GM21529 (cell line): Measurements from ENCODE around the gene SH3GLB2.

ENCODE experiments used
- ATAC-seq: cut with Tn5 transposase; IDR thresholded peaks from one replicate; pipeline ENCODE4 v1.9.1; 2021; ENCODE audit not compliant: unreplicated experiment

SH3GLB2 gene

GRCh38 chr9:129028192-129028966 is at the start of gene SH3GLB2:
TSS of gene SH3GLB2 (minus strand) at chr9:129028331. CDS start at chr9:129028154, 177 bp downstream.
- ATAC-seq = peak; percentile 72

GRCh38 chr9:129077236-129077635 is 49.1 kb upstream of the SH3GLB2 start:
- ATAC-seq = no peak

- no peak for ATAC-seq
These were observed 48.5 kb upstream of the SH3GLB2 start for GRCh38 chr9:129076640-129077037.

GRCh38 chr9:129075996-129076639 is 48.0 kb upstream of the SH3GLB2 start:
- no peak for ATAC-seq

GRCh38 chr9:129074106-129074505 is 46.0 kb upstream of the SH3GLB2 start:
- no peak for ATAC-seq

- ATAC-seq = no peak
These were observed 45.3 kb upstream of the SH3GLB2 start for GRCh38 chr9:129073404-129073803.

GRCh38 chr9:129072171-129072570 is 44.0 kb upstream of the SH3GLB2 start:
- ATAC-seq = no peak

- ATAC-seq = no peak
These were observed 43.5 kb upstream of the SH3GLB2 start for GRCh38 chr9:129071526-129072126.

- ATAC-seq = no peak
These were observed 42.8 kb upstream of the SH3GLB2 start for GRCh38 chr9:129070696-129071525.

GRCh38 chr9:129069862-129070641 is 41.9 kb upstream of the SH3GLB2 start:
- ATAC-seq = no peak

GRCh38 chr9:129068990-129069861 is 41.1 kb upstream of the SH3GLB2 start:
- ATAC-seq = no peak

GRCh38 chr9:129068110-129068509 is 40.0 kb upstream of the SH3GLB2 start:
- ATAC-seq = no peak

- no peak for ATAC-seq
These were observed 36.4 kb upstream of the SH3GLB2 start for GRCh38 chr9:129064499-129064908.

GRCh38 chr9:129063061-129063460 is 34.9 kb upstream of the SH3GLB2 start:
- no peak for ATAC-seq

GRCh38 chr9:129060991-129061390 is 32.9 kb upstream of the SH3GLB2 start:
- no peak for ATAC-seq

GRCh38 chr9:129059796-129060785 is 32.0 kb upstream of the SH3GLB2 start:
- no peak for ATAC-seq

- ATAC-seq = no peak
These were observed 31.0 kb upstream of the SH3GLB2 start for GRCh38 chr9:129058965-129059795.
